HS-27A (cell line): ENCODE results near the gene TBC1D14.
"Not testable (repeated sequence)": the region's sequence is repeated elsewhere in the genome, so short reads cannot be mapped to it uniquely, and the experiment has no call there.

Experiments used
- DNase-seq: peaks from one replicate; pipeline ENCODE4 v3.0.0-alpha.2; 2012; ENCODE audit warnings: low read depth, missing footprints

Gene TBC1D14

GRCh38 chr4:6910340-6910959 is 824 bp downstream of the TBC1D14 start:
- no peak for DNase-seq

GRCh38 chr4:6910960-6911874 is 1.6 kb downstream of the TBC1D14 start:
- DNase-seq = no peak

DNA sequence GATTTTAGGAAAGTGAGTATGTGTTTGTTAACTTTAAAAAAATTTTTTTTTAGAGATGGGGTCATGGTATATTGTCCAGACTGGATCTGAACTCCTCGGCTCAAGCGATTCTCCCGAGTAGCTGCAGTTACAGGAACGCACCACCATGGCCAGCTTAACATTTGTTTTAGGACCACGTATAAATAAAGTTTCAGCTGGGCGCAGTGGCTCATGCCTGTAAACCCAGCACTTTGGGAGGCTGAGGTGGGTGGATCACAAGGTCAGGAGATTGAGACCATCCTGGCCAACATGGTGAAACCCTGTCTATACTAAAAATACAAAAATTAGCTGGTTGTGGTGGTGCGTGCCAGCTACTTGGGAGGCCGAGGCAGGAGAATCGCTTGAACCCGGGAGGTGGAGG is 2.3 kb downstream of the TBC1D14 start:
- DNase-seq = not testable (repeated sequence)

DNA sequence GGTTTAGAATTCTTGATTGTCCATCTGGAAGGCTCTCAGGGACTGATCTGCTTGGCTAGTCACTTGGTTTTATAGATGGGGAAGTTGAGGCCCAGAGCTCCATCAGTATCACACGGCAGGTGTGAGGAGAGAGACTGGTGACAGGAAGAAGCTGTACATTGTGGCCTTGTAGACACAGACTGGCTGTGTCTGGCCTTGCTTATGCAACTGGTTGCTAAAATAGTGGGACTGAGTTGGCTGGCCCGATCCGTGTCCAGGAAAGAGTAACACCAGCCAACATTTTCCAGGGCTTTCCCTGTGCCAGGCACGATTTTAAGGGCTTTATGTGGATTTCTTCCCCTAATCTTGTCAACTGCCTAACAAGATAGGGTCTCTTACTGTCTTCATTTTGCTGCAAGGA is 2.8 kb downstream of the TBC1D14 start:
- DNase-seq = no peak

DNA sequence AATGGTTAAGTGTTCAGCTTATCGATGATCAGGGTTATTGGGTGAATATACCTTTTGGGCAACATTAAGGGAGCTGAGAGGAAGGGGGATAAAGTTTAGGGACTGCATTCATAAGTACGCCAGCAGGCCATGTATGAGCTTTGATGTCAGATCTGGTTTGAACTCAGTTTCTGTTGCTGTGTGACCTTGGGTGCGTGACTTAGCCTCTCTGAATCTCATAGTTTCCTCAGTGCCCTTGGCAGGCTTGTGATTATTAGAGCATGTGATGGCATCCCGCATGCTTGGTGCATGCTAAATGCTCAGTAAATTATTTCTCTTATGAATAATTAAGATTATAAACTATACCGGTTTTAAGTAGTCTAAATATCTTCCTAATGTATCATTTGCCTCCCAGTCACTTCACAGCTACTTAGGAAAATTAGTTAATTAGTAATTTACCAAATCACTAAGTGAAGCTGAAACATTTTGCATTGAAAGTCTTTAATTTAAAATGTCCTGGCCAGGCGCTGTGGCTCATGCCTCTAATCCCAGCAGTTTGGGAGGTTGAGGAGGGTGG is 3.8 kb downstream of the TBC1D14 start:
- no peak for DNase-seq

DNA sequence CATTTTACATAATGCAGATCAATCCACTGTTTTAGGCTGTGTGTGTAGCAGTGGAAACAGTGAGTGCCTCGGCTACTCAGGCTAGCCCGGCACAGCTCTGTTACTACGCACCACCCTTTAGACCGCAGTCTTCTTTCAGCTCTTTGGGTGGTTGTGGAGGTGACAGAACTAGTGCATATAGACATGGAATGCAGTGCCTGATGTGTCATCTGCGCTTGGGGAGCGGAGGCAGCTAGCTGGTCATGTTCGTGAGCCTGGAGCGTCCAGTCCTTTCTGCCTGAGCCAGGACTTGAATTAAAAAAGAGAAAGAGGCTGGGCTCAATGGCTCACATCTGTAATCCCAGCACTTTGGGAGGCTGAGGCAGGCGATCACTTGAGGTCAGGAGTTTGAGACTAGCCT is 4.8 kb downstream of the TBC1D14 start:
- DNase-seq = no peak

DNA sequence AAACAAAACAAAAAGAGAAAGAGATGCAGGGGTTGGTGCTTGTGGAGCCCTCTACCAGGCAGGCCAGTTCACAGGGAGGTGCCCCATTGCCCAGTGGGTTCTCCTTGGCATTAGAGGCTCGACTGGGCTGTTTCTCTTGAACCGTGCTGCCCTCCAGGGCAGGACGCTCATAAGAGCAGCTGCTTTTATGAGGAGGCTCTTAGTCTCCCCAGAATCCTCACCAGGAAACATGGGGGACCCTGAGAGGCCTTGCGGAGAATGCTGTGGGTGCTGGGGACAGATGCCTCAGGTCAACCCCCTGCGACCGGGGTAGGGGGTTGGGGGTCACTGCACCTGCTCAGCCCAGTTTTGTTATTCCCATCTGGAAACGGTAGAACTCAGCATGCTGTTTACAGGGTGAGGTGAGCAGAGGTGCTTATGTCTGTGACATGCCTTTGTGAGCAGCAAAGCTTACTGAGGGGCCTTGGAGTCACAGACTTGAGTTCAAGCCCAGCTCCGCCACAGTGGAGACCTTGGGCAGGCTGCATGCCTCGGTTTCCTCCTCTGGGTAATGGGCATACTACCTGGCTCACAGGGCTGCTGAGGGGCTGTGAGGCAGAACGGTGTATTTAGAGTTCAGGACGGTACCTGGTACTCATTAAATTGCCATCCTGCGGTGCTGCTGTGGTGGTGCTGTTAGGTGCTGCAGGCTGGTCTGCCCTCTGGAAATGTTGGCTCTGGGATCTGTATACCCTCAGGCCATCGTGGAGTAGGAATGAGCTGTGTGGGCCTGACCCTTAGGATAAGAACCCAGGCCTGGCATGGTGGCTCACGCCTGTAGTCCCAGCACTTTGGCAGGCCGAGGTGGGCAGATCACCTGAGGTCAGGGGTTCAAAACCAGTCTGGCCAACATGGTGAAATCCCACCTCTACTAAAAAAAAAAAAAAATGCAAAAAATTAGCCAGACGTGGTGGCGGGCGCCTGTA is 5.7 kb downstream of the TBC1D14 start:
- DNase-seq = no peak

DNA sequence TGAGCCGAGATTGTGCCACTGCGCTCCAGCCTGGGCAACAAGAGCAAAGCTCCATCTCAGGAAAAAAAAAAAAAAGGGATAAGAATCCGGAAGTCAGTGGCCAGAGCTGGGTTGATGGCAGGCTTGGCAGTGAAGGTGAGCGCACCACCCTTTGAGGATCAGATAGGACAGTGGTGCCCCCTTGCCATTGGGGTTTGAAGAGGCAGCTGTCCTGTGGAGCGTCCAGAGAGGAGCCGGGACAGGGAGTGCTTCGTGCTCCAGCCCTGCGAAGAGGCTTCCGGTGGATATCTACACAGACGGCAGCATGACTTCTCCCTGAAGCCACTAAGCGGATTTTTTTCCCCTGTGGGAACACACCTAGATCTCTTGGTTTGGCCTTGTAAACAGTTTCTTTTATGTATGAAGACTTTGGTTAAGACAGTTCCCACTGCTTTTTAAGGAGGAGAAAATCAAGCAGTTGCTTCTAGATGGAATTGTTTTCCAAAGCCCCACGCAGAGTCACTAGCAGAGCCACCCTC is 6.5 kb downstream of the TBC1D14 start:
- no peak for DNase-seq

DNA sequence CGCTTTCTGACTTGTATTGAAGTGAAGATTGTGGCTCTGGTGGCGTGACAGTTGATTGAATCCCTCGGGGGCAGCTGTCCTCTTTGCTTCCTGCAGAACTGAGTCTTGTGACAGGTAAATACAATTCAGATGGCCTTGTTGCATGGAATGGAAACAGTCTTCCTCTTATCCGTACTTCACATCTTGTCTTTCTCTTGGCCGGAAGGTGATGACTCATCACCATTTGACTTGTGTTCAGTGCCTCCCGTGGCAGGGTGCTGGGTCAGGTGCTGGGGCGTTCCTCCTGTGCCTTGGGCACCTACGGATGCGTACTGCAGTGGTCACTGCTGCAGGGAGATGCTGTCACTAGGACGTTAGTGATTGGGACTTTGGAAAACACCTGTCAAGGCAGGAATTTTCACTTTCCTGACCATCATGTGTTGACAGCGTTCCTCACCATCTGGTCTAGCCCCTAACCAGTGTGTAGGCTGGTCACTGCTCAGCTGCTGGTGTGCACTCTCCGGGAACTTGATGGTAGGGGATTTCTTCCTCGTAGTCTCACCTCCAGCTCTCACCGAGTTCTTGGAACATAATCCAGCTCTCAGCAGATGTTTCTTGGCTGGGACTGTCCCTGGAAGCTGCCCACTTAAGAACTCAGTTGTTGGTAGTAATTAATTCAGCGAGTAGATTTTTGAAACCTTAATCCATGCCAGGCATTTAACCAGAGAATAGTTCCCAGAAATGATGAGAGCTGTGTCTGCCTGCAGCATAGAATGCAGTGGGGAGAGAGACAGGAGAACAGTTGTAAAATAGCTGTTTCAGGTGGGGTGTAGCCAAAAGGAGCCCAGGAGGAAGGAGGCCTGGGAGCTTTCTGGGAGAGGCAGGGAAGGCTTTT is 7.2 kb downstream of the TBC1D14 start:
- DNase-seq = no peak

DNA sequence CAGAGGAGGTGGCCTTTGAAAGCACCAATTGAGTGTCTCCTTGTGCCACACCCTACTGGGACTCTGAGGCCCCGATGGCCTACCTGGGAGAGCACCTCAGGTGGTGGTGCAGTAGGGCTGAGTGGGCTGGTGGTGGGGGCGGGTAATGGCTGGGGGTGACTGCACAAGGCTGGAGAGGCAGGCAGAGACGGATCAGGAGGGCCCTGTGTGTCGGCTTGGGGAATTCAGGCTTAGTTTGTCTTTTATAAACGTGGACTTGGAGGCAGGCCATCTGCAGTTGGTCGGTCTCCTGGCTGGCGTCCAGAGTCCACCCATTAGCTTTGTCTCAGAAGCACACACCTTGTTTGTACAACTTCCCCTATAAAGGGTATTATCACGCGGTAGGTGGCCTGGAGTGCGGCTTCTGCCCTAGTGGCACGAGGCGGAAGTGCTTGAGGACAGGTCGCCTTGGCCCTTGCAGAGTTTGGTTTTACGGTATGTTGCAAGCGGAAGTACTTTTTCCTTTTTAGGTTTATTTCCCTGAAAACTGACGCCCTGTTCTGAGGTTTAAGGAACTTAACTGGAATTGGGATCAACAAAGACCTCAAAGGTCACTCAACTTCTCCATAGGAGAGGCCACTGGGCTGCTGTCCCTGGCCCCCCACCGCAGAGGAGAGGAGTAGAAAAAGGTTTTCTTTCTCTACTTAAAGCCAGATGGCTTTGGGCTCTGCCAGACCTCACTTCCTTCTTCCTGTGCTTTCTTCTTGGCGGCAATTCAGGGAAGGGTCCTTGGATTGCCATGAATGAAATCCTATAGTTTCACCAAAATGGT is 8.0 kb downstream of the TBC1D14 start:
- no peak for DNase-seq

DNA sequence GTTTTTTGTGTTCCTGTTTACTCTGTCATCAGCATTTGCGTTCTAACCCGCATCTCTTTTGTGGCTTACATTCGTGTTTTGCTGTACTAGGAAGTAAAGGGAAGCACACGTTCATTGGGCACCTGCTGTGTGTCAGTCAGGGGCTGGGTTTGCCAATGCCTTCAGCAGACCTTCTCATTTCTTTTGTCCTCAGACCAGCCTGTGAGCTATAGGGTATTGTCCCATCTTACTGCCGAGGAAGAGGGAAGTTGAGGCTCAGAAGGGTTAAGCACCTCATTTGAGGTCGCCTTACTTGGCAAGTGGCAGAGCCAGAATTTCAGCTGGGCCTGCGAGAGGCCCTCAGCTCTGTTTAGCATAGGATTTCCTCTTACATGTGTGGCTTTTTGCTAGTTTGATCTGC is 8.7 kb downstream of the TBC1D14 start:
- DNase-seq = no peak

DNA sequence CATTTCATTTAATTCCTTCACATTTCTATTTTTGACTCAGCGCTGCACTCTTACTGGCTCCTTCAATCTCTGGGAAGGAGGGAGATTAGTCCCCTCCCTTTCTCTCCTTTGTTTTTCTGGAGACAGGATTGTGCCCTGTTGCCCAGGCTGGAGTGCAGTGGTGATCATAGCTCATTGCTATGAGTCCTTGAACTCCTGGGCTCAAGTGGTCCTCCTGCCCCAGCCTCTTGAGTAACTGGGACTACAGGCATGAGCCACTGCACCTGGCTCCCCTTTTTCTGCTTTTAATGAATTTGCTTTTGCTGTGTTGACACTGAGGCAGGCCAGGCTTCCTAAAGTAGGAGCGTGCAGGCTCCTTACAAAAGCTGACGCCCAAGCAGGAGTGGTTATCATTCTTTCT is 10.5 kb downstream of the TBC1D14 start:
- no peak for DNase-seq

DNA sequence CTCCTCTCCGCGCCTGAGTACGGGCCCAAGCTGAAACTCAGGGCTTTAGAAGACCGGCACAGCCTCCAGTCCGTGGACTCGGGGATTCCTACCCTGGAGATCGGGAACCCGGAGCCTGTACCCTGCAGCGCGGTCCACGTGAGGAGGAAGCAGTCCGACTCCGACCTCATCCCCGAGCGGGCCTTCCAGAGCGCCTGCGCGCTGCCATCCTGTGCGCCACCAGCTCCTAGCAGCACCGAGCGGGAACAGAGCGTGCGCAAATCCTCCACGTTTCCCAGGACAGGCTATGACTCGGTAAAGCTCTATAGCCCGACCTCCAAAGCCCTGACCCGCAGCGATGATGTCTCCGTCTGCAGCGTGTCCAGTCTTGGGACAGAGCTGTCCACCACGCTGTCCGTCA is 13.9 kb downstream of the TBC1D14 start:
- DNase-seq = no peak

DNA sequence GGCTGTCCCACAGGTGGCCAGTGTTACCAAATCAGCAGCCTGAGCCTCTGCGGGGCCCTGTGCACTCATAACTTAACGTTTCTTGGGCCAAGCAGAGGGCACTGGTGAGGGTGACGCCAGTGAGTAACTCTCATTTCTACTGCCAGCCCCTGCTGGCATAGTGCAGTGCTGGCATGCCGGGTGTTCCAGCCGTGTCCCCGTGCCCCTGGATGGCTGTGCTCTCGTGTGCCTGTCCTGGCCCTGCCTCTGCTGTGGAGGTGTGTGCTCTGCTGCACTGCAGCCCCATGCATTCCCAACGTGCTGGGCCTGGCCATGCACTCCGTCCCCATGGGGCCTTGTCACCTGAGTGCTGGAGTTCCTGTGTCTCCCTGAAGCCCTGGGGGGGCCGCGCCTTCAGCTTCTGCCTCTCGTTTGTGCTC is 14.7 kb downstream of the TBC1D14 start:
- no peak for DNase-seq

- DNase-seq = no peak
Measured at GRCh38 chr4:6925357-6925836, 15.8 kb downstream of the TBC1D14 start.

GRCh38 chr4:6926081-6926480 is 16.5 kb downstream of the TBC1D14 start:
- DNase-seq = no peak

DNA sequence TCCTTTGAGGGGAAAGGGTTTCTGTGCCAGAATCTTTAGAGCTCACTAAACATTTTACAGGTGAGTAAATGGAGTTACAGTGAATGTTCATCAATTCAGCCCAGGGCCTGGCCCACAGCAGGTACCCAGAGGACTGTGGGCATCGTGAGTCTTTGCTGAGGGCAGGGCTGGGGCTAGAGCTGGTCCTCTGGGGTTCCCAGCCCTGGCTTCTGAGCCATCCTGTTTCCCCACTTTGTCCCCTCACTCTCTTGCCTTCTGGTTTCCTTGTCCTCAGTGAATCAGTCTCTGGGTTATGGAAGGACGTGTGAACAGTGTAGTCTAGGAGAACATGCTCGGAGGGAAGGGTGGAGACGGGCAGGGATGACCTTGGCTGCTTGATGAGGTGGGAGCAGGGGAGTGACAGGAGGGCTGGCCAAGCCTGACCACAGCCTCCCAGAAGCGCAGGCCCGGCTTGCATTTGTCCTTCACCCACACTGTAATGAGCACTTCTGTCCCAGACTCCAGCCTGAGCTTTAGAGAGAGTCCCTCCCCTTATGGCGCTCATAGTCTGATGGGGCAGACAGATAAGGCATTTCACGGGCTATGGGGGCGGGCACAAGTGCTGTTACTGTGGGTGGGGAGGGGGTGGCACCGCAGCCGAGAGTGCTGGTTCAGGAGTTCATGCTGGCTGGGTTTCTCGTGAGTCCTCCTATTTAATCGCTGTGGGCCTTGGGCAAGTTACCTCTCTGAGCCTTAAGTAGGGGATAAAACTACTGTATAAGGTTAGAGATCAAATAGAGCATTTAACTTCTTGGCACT is 17.3 kb downstream of the TBC1D14 start:
- DNase-seq = no peak

GRCh38 chr4:6928081-6928480 is 18.5 kb downstream of the TBC1D14 start:
- no peak for DNase-seq

- no peak for DNase-seq
Measured at GRCh38 chr4:6929339-6929811, 19.7 kb downstream of the TBC1D14 start.
